RWPE1 (cell line): ENCODE results near the gene CDK11A.
"Not testable (repeated sequence)": the region's sequence is repeated elsewhere in the genome, so short reads cannot be mapped to it uniquely, and the experiment has no call there.

Experiments
- CTCF ChIA-PET: fragments of 350-600 bp; sonication (Branson Sonifier 250); formaldehyde crosslinking; extraction: SDS; loops from one replicate; lab custom pipeline; 2021; lab: Yijun Ruan, JAX
- POLR2A ChIA-PET: fragments of 400-600 bp; formaldehyde crosslinking; extraction: SDS; loops from one replicate; lab custom pipeline; 2020; ENCODE audit warnings: antibody characterized with exemption; ENCODE audit not compliant: low non-redundant PET; lab: Yijun Ruan, JAX
- DNase-seq: peaks from one replicate; pipeline ENCODE4 v3.0.0; 2012; ENCODE audit warnings: low spot score
- H3K27ac ChIP-seq: fragments of 450-650 bp; 2 replicates; pipeline ENCODE4 v1.5.1; 2017
- TF ChIP-seq, protein P1 (sequence below): fragments of 450-650 bp; conservative IDR thresholded peaks from 2 replicates; pipeline ENCODE4 v1.5.1; 2017; ENCODE audit warnings: low read depth, mild to moderate bottlenecking

Gene CDK11A

DNA sequence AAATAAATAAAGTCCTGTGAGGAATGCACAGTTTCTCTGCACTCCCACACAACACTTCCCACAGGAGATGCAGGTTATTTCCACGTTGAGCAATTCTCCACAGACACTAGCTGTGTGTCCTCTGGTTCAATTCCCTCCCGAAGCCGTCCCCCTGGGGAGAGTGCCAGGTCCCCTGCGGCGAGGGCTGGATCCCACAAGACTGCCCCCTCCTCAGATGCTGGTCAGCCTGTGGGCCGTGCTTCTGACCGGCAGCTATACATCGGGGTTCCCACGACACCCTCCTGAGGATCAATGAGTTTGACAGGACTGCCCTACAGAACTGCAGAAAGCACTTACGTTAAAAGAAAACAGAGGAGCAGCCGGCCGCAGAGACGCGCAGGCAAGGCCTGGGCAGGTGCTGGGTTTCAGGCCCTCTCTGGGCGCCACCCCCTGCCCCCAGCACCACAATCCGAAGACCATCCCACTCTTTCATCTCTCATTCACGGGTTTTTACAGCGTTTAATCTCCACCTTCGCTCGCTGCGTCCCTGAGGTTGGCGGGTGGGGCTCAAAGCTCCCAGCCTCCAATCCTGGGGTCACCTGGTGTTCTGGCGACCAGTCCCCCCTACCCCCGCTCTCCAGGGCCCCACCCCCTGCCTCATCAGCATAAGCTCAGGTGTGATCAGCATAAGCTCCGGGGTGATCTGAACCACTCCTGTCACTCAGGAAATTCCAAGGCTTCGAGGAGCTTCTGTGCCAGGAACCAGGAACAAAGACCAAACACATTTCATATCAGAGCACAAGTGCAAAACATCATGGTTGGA is 40.9 kb downstream of the CDK11A start:
- no peak for DNase-seq
- ChIA-PET CTCF (no interaction called here), POLR2A (no interaction called here)
- H3K27ac ChIP-seq: peak overlapping the region; percentile 2
- TF ChIP-seq, protein P1, sequence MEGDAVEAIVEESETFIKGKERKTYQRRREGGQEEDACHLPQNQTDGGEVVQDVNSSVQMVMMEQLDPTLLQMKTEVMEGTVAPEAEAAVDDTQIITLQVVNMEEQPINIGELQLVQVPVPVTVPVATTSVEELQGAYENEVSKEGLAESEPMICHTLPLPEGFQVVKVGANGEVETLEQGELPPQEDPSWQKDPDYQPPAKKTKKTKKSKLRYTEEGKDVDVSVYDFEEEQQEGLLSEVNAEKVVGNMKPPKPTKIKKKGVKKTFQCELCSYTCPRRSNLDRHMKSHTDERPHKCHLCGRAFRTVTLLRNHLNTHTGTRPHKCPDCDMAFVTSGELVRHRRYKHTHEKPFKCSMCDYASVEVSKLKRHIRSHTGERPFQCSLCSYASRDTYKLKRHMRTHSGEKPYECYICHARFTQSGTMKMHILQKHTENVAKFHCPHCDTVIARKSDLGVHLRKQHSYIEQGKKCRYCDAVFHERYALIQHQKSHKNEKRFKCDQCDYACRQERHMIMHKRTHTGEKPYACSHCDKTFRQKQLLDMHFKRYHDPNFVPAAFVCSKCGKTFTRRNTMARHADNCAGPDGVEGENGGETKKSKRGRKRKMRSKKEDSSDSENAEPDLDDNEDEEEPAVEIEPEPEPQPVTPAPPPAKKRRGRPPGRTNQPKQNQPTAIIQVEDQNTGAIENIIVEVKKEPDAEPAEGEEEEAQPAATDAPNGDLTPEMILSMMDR: no peak

DNA sequence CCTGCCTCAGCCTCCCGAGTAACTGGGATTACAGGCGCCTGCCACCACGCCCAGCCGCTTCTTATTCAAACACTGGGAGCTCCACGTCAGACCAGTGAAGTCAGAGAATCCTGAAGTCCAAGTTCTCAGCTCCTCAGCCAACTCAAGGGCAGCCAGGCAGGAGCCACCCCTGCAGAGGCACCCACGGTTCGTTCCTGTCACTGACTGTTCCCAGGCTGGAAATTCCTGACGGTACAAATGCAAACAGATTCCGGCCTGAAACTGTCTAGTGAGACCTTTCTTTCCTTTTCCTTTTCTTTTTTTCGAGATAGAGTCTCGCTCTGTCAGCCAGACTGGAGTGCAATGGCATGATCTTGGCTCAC is 43.3 kb downstream of the CDK11A start:
- TF ChIP-seq, protein P1: no peak
- no peak for DNase-seq
- CTCF ChIA-PET: no interaction called here
- H3K27ac ChIP-seq: peak overlapping the region; percentile 35
- POLR2A ChIA-PET: interaction anchor here (0.6 kb wide), 1 partner anchor 171 kb away, joined by 7 read pairs; no protein-coding TSS in a partner anchor

DNA sequence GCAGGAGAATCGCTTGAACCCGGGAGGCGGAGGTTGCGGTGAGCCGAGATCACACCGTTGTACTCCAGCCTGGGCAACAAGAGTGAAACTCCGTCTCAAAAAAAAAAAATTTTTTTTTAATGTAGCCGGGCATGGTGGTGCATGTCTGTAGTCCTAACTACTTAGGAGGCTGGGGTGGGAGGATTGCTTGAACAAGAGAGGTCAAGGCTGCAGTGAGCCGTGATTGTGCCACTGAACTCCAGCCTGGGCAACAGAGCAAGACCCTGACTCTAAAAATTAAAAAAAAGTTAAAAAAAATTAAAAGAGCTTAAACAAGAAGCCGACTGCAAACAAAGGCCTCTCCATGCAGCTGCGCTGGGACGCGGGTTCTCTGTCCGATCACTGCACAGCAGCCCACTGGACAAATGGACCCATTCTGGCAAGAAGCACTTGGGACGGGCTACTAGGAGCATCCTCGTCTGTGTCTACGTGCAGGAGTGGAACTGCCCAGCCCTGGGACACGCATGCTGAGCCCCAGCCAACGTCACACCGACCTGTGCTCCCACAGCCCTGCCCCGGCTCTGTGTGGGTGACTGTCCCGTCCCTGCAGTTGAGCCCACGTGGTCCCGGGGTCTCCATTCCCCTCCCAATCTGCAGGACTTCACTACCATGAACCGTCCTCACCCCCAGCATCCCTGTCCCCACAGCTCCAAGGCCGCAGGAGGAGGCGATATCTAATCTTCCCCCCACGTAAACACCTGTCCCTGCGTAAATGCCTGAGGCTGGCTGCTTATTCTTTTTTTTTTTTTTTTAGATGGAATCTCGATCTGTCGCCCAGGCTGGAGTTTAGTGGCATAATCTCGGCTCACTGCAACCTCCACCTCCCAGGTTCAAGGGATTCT is 43.9 kb downstream of the CDK11A start:
- ChIA-PET POLR2A (interaction anchor here (0.6 kb wide), 1 partner anchor 170 kb away, joined by 7 read pairs; no protein-coding TSS in a partner anchor), CTCF (interaction anchor here (0.7 to 1.8 kb wide), 2 partner anchors 15 to 165 kb away, joined by 7 to 9 read pairs; no protein-coding TSS in a partner anchor)
- H3K27ac ChIP-seq: peak overlapping the region; percentile 35; the same call in 1 of the 2 replicates
- TF ChIP-seq, protein P1: no peak
- DNase-seq: no peak

DNA sequence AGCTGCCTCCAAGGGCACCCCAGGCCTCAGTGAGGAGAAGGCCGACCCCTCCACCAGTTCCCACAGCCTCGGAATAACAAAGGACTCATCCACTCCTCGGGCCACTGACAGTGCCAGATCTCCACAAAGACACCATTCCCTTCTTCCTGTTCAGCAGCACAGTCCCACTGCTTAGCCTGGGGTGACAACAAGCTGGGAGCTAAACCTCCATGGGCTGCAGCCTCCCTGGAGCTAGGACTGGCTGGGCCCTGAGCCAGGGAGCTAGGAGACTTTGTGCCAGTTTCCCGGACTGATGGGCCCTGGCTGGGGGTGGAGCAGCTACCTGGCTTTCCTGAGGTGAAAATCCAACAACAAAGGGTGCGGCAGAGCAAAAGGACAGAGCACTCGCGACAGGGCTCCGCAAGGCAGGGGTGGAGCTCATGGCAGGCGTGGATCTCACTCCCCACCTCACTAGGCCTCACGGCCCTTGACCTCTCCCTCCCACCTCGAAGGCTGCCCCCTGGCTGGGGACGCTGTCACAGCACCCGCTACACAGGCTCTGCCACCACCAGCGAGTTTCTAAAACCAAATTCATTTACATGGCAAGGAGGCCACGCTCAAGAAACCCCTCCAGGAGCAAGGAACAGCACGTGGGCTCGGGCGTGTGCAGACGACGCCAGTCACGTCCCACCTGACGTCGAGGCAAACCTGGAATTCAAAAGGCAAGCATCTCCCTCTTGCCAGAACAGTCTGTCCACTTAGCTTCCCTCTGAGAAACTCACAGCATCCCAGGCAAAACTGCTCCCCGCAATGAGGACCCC is 45.4 kb downstream of the CDK11A start:
- no peak for DNase-seq
- peak overlapping the region; percentile 35 for H3K27ac ChIP-seq
- POLR2A ChIA-PET: no interaction called here
- CTCF ChIA-PET: interaction anchor here (0.6 to 1.8 kb wide), 2 partner anchors 13 to 196 kb away, joined by 3 to 7 read pairs; no protein-coding TSS in a partner anchor
- TF ChIP-seq, protein P1: no peak

DNA sequence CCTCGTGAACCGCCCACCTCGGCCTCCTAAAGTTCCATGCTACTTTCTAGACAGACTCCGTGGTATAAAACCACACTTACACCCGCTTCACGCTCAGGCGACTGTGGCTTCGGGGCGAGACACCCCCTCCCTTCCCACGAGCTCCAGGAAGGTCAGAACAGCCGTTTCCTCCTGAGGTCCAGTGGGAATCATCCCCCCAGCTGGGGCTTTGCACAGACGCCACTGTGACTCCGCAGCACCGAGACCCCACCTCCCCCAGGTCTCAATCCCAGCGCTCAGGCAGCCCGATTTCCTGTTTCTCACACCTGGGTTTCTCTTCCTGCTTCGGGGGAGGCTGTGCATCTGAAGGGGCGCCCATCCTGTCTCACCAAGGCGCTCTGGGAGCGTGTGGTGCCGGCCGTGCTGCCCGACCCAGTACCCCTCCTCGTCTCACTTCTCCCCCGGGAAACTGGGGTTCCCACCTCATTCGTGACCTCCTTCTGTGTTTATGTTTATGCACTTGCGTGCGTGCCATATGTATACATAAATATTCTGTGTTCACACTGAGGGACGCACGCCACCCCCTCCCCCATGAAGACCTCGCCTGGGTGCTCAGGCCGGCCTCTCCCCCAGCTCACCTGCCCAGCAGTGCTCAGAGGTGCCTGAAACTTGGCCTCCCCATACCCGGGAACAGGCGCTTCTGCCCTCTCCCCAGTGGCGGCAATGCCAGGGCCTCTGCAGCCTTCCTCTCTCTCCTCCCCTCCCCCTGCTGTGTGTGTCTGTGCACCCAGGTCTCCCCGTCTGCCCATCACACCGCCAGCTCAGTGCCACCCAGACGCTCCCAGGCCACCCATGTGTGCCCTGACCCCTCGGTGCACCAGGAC is 46.2 kb downstream of the CDK11A start:
- ChIA-PET CTCF (interaction anchor here (1.8 kb wide), 1 partner anchor 13 kb away, joined by 7 read pairs; no protein-coding TSS in a partner anchor), POLR2A (no interaction called here)
- TF ChIP-seq, protein P1: no peak
- DNase-seq: no peak
- H3K27ac ChIP-seq: peak overlapping the region; percentile 35

DNA sequence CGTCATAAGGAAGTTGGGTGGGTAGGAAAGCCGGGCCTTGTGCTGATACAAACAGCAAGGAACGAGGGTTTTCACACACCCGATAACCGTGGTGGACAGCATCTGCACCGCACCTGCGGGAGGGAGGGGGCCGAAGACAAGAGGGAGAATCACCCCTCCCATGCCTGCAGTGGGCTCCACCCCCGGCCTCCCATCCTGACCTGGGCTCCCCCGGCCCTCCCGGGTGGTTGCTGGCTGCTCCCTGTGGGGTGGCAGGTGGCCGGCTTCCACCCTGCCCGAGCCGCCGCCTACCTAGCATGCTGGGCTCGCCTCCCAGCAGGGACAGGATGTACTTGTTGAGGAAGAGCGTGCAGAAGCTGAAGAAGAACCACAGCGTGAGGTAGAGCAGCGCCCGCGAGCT is 48.1 kb downstream of the CDK11A start:
- DNase-seq, CTCF ChIA-PET, H3K27ac ChIP-seq, POLR2A ChIA-PET: not testable (repeated sequence)

DNA sequence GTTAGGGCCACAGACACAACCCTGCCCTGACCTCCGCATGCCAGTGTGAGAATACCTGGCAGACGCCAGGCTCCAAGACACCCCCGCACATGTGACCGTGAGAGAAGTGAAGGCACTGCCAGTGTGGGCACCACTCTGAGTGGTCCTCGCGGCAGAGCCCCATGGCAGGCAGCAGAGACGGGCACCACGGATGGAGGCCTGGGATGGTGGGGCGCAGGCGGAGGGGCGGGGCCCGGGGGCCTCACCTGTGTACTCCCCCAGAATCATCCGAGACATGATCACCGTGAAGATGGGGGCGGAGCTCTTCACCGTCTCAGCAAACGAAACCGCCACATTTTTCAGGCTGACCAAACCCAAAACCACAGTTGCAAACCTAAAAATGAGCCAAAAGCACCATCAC is 48.9 kb downstream of the CDK11A start:
- DNase-seq, CTCF ChIA-PET, H3K27ac ChIP-seq, POLR2A ChIA-PET: not testable (repeated sequence)

DNA sequence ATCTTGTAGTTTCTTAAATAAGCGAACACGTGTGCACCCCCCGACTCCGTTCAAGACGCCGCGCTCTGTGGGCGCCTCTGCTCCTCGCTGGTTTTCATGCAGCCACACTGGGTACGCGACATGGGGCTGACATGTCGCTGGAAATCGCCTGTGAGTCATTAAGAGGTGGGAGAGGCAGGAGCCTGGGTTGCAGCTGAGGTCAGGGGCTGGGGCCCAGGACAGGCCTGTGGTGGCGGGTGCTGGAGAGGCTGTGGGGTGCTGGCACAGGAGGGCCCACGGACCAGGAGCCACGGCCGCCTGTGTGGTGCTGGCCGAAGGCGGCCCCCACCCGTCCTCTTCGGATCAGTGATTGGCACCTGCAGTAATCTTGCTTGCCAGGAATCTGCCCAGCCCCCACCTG is 49.4 kb downstream of the CDK11A start:
- POLR2A ChIA-PET, DNase-seq: not testable (repeated sequence)

More for the DNA sequence above, 49.4 kb downstream of the CDK11A start:
- H3K27ac ChIP-seq, CTCF ChIA-PET: not testable (repeated sequence)
